Measurements from ENCODE around the gene WASHC1. TPM values are rescaled to one million over a fixed set of nuclear protein-coding genes. Genes with fewer than 3 reads are reported as not detected.
"Not testable (repeated sequence)": the region's sequence is repeated elsewhere in the genome, so short reads cannot be mapped to it uniquely, and the experiment has no call there.

WASHC1 gene, protein sequence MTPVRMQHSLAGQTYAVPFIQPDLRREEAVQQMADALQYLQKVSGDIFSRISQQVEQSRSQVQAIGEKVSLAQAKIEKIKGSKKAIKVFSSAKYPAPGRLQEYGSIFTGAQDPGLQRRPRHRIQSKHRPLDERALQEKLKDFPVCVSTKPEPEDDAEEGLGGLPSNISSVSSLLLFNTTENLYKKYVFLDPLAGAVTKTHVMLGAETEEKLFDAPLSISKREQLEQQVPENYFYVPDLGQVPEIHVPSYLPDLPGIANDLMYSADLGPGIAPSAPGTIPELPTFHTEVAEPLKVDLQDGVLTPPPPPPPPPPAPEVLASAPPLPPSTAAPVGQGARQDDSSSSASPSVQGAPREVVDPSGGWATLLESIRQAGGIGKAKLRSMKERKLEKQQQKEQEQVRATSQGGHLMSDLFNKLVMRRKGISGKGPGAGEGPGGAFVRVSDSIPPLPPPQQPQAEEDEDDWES
- 7.8 and 7.9 TPM in 2 replicates for total RNA-seq (2014; rRNA removed; shearing (Covaris generic); ENCODE audit: low replicate concordance)

DNA sequence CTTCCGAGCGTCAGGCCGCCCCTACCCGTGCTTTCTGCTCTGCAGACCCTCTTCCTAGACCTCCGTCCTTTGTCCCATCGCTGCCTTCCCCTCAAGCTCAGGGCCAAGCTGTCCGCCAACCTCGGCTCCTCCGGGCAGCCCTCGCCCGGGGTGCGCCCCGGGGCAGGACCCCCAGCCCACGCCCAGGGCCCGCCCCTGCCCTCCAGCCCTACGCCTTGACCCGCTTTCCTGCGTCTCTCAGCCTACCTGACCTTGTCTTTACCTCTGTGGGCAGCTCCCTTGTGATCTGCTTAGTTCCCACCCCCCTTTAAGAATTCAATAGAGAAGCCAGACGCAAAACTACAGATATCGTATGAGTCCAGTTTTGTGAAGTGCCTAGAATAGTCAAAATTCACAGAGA, at the start of gene WASHC1:
Gene WASHC1 (minus strand): TSS at position 101 of the 400 bp plus-strand sequence. CDS start 4,457 bp downstream, outside the sequence.
- in situ Hi-C loops (cut with HindIII; ENCODE audit: low pct_unique_long_range_greater_than_20kb, low sequenced_read_pairs): not testable (repeated sequence)

DNA sequence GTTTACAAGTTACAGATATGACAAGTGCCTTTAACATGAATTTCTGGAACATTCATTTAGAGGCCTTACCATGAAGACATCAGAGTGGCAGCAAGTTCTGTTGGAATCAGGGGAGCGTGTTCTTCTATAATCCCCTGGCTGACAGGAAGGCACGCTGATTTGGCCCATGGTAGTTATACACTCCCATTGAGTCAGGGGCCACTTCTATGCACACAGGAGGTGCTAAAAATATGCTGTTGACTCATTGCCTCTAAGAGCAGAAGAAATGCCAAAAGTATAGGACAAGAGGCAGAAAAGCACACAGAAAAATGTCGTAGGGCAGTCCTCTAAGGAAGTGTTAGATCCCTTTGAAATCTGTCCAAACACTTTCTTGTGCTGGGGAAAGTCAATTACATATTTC, 49.1 kb upstream of the WASHC1 start:
- DNase-seq (ENCODE audit: low read depth); in situ Hi-C loops (cut with HindIII; ENCODE audit: low pct_unique_long_range_greater_than_20kb, low sequenced_read_pairs): not testable (repeated sequence)

More for the DNA sequence above, at the start of gene WASHC1:
- DNase-seq (ENCODE audit: low read depth): not testable (repeated sequence)

DNA sequence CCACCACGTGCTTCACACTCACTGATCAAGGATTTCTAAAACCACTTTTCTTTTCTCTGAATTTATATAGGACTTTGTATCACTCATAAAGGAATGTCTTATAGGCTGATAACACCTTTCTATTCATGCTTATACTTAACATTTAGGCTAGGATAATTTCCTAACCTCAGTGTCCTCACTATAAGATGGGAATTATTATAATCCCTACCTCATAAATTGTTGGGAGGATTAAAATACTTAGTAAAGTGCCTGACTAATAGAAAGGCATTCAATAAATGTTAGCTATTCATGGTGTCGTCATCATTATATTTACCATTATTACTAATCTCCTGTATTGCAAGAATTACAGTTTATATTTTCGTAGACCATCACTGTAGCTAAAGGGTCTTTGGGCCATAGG, 47.1 kb upstream of the WASHC1 start:
- DNase-seq (ENCODE audit: low read depth); in situ Hi-C loops (cut with HindIII; ENCODE audit: low pct_unique_long_range_greater_than_20kb, low sequenced_read_pairs): not testable (repeated sequence)

DNA sequence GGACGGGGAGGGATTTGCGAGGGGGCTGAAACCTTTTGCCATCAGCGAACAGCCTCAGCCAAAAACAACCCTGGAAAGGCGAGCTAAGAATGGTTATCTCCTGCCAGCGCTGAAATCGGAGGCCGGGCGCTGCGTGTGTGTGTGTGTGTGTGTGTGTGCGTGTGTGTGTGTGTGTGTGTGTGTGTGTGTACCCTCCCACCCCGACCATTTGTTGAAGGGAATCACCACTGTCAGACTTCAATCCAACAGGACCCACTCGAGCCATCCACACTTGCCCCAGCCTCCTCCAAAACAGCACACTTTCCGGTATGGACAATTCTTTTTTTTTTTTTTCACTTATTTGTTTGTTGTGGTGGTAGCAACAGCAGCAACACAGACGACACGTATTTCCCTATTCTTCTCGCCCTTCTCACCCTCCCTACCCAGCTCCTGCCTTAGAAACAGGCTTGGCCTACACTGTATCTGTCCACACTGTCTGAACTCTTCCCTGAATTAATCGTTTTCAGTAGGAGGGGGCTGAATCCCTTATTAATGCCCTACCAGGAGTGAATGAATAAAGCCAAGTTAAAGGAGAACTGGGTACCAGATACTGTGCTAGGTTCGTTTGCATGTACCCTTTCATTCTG, 44.8 kb upstream of the WASHC1 start:
- DNase-seq (ENCODE audit: low read depth); in situ Hi-C loops (cut with HindIII; ENCODE audit: low pct_unique_long_range_greater_than_20kb, low sequenced_read_pairs): not testable (repeated sequence)

DNA sequence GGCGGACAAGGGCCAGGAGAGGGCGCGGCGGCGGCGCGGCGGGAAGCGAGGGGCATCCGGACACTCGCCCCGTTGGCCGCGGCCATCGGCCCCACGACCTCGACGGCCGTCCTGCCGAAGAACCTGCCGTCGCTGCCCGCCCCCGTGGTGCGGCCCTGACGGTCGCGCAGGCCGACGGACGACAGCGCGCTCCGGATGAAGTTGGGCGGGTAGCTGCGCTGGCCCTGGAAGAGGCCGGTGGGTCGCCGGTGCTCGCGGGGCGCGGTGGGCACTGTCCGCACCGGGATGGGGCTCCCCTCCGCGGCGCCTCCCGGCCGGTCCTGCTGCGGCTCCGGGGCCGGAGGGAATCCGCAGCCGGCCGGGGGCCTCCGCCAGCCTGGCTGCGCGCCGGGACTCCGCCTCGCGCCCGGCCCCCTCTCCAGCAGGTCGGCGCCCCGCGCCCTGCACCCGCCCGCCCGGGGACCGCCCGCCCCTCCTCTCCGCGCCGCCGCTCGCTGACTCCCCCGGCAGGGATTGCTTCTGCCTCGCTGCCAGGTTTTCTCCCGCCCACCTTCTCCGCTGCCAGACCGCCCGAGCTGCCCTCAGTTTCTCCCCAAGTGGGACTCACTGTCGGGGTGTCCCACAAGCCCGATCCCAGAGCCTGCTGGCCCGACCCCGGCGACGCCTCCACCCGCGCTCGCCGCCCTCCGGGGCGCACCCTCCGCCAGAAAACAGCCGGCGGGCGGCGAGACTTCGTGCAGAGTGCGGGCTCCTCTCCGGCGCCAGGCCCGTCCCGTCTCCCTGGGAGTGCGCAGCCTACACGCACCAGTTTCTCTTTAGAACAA, 44.0 kb upstream of the WASHC1 start:
- DNase-seq (ENCODE audit: low read depth); in situ Hi-C loops (cut with HindIII; ENCODE audit: low pct_unique_long_range_greater_than_20kb, low sequenced_read_pairs): not testable (repeated sequence)

DNA sequence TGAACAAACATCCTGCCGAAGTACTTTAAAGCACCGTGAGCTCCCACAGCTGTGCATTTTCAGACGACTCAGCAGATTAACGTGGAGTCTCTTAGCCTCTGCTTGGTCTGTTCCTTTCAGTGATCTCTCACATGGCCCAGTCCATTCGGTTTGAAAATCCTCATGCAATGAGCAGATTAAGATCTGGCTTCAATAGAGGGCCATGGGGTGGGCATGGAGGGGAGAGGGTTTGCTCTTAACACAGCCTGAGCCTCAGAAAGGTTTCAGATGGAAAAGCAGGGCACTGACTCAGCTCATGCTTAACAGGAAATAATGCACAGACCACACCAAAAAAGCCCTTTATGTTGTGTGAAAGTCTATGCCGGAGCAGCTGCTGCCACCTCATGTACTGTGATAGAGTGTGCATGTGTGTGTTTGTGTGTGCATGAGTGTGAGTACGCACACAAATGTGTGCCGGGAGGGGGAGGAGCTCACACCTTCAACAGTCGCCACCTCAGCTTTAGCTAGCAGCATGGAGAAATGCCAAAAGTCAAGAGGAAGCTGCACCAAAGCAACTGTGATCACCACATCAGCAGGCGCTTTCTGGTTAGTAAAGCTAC, 33.9 kb upstream of the WASHC1 start:
- in situ Hi-C loops (cut with HindIII; ENCODE audit: low pct_unique_long_range_greater_than_20kb, low sequenced_read_pairs); DNase-seq (ENCODE audit: low read depth): not testable (repeated sequence)

DNA sequence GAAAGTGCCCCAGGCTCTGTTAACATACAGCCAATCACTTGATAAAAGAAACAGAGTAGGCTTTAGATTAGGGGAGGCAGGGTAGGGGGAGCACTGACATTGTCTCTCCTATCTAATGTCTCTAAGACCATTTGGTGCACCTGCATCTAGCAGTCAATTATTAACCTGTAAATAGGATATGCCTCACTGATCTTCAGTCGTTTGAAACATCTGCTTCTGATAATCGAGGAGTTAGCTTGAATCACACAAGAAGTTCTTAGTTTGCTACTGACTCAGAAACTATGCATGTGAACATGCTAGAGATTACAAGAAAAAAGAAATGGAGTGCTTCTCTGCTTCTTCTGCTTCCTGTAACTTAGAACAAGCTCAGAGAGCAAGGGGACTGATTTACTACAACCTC, 23.4 kb upstream of the WASHC1 start:
- DNase-seq (ENCODE audit: low read depth): peak; percentile 39

DNA sequence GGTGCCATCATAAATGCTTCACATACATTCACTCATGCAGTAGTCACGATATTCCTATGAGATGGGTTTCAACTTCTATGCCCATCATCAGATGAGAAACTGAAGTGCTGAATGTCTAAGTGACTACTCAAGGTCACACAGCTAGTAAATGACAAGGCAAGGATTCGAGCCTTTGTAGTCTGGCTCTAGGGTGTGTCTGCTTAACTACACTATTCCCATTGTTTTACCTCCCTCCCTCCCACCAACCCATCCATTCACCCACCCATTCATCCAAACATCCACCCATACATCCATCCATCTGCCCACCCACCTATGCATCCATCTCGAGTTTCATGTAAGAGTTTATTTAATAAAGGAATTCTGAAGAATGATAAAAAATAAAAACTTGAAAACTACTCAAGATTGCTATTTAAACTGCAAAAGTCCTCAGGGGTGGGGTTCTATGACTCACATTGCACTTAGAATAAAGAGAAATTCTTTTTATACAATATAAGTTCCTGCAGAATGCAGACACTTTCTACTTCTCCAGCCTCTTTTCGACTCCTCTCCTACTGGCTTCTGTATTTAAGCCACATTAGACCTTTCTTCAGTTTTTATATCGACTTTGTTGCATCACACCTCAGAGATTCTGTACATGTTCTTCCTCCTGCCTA, 19.1 kb upstream of the WASHC1 start:
- in situ Hi-C loops (cut with HindIII; ENCODE audit: low pct_unique_long_range_greater_than_20kb, low sequenced_read_pairs): not testable (repeated sequence)

More for the DNA sequence above, 23.4 kb upstream of the WASHC1 start:
- in situ Hi-C loops (cut with HindIII; ENCODE audit: low pct_unique_long_range_greater_than_20kb, low sequenced_read_pairs): not testable (repeated sequence)

DNA sequence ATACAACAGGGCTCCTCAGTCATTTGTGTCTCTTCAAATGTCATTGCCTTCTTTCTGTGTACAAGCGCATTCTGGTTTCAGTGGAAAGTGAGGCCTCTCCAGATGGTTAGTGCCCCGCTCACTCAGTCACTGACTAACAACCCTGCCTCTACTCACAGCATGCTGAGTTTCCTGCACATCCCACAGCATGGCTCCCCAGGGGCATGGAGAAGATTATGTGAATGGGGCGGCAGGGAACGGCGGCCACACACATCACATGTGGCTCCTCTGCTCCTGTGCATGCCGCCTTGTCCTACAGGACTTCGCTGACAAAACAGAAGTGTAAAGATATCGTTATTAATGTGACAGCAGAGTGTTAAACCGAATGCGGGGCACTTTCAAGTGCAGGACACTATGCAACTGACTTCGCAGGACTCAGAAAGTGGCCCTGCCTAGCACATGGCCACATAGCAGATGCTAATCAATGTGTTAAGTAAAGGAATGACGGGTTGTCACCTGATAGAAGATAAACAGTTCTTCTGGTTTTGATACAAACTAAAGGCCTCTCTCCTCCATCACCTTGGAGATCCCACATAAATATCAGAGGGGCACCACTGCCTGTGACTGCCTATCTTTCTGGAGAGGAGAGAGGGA, 17.5 kb upstream of the WASHC1 start:
- DNase-seq (ENCODE audit: low read depth); in situ Hi-C loops (cut with HindIII; ENCODE audit: low pct_unique_long_range_greater_than_20kb, low sequenced_read_pairs): not testable (repeated sequence)

More for the DNA sequence above, 19.1 kb upstream of the WASHC1 start:
- not testable (repeated sequence) for DNase-seq (ENCODE audit: low read depth)

DNA sequence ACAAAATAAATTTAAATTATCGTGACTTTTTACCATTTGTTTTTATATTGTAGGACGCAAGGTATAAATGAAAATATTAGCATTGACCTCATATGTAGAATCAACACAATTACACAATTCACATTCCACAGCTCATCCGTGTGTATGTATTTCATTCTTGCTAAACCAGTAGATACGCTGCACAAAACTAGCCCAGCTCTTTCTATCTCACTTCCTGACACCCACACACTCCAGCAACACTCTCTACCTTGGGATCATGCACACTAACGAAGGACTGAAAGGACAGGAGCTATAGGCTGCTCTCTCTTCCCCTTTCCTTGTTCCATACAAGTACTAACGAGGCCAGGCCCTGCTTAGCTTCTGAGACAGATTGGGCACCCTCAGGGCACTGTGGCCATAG, 16.9 kb upstream of the WASHC1 start:
- in situ Hi-C loops (cut with HindIII; ENCODE audit: low pct_unique_long_range_greater_than_20kb, low sequenced_read_pairs); DNase-seq (ENCODE audit: low read depth): not testable (repeated sequence)

DNA sequence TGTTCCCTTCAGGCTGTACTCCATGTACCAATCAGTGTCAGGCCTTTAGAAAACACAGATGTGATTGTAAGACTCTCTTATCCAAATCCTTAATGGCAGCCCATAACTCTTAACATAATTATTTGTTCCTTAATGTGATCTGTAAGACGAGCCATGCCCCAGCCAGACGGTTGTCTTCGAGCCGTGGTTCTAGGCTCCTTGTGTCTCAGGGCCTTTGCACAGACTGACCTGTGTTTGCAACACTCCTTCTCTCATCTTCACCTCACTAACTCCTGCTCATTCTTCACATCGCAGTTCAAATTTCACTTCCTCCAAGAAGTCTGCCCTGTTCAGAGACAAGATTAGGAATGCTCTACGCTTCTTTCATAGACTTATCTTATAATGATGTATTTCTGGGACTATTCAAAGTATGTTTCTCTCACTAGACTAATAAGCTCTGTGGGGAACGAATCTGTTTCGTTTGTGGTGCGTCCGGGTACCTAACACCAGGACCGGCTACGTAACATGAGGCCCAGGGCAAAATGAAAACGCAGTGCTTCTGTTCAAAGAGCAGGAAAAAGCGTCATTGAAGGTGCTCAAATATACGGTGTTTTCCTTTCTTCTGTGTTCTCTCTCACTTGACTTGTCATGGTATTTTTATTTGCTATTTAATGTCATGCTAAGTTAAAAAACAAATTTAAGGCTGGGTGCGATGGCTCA, 16.1 kb upstream of the WASHC1 start:
- in situ Hi-C loops (cut with HindIII; ENCODE audit: low pct_unique_long_range_greater_than_20kb, low sequenced_read_pairs); DNase-seq (ENCODE audit: low read depth): not testable (repeated sequence)

DNA sequence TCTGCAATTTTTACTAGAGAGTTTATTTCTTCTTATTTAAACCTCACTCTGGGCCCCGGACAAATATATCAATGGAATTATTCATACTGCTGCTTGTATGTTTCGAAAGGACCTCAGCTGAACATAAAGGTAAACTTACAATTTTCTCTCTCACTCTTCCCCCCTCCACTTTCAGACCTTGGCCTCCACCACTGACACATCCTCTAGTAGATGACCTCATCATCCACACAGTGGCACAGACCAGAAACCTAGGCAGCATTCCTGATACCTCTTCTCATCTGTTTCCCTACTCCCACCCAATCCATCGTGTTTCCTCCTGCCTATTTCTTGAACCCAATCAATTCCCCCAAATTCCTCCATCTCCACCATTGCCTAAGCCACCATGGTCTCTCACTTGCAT, 15.2 kb upstream of the WASHC1 start:
- in situ Hi-C loops (cut with HindIII; ENCODE audit: low pct_unique_long_range_greater_than_20kb, low sequenced_read_pairs); DNase-seq (ENCODE audit: low read depth): not testable (repeated sequence)

DNA sequence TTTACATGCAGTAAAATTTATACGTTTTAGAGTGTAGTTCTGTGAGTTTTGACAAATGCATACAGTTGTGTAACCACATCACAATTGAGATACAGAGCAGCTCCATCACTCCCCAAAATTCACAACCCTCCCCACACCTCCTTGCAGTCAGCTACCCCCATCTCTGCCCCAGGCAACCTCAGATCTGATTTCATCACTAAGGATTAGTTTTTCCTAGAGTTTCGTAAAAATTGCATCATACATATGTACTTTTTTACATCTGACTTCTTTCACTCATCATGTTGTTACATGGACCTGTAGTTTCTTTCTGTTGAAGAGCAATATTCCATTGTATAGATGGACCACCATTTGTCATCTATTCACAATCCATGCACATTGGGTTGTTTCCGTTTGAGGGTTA, 14.4 kb upstream of the WASHC1 start:
- DNase-seq (ENCODE audit: low read depth); in situ Hi-C loops (cut with HindIII; ENCODE audit: low pct_unique_long_range_greater_than_20kb, low sequenced_read_pairs): not testable (repeated sequence)

DNA sequence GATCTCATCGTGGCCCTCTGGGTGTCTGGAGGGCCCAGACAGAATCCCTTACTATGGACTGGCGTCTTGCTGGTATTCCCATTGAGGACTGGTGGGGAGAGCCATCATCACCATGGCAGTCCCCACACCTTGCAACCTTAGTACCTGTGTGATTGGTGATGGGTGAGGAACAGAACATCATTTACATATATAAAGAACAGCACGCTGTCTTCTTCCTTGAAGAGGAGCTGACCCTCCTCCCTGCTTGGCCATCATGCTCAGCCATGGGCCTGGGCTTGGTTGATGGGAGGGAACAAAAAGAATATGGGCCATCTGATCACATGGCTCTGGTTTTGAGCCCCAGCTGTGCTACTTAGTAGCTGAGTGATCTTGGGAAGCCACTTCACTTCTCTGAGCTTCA, 13.9 kb upstream of the WASHC1 start:
- in situ Hi-C loops (cut with HindIII; ENCODE audit: low pct_unique_long_range_greater_than_20kb, low sequenced_read_pairs); DNase-seq (ENCODE audit: low read depth): not testable (repeated sequence)

DNA sequence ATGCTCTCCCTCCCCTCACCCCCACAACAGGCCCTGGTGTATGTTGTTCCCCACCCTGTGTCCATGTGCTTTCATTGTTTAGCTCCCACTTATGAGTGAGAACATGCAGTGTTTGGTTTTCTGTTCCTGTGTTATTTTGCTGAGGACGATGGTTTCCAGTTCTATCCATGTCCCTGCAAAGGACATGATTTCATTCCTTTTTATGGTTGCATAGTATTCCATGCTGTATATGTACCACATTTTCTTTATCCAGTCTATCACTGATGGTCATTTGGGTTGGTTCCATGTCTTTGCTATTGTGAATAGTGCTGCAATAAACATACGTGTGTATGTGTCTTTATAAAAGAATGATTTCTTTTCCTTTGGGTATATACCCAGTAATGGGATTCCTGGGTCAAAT, 12.6 kb upstream of the WASHC1 start:
- DNase-seq (ENCODE audit: low read depth); in situ Hi-C loops (cut with HindIII; ENCODE audit: low pct_unique_long_range_greater_than_20kb, low sequenced_read_pairs): not testable (repeated sequence)

DNA sequence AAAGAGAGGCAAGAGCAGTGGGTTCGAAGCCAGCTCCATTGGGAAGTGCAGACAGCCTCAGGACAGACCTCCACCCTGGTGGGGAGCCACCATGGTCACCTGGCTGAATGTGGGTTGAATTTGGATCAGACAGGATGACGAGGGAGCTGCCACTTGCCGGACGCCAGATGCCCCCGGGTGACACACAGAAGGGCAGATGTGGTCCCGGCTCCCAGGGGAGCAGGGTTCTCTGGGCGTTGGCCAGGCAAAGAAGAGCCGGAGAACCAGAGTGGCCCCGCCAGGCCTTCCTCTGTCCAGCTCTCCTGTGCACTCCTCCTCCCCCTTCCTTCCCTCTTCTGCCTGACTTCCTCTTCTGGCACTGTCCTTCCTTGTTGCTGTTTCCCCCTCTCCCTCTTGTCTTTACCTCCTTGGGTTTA, 12.0 kb upstream of the WASHC1 start:
- in situ Hi-C loops (cut with HindIII; ENCODE audit: low pct_unique_long_range_greater_than_20kb, low sequenced_read_pairs); DNase-seq (ENCODE audit: low read depth): not testable (repeated sequence)

Measured in Caki2 (cell line).